Measurements from ENCODE around the gene CDH23.

GRCh38 chr10:71487726-71488125 lies 91.0 kb downstream of the CDH23 start:
- no peak for TF ChIP-seq CTCF (IDR thresholded peaks at IDR 0.05)
- TF ChIP-seq POLR2A (IDR thresholded peaks at IDR 0.05): no peak

Measured in uterus (tissue), 2 donors.